ENCODE data around the gene FAM174A. TPM values are rescaled to one million over a fixed set of nuclear protein-coding genes. Genes with fewer than 3 reads are reported as not detected.

FAM174A gene
- total and polyA plus RNA-seq, 2 of the 4 experiments (the other 2 are of a cell fraction): 2.7 to 10.3 TPM

DNA sequence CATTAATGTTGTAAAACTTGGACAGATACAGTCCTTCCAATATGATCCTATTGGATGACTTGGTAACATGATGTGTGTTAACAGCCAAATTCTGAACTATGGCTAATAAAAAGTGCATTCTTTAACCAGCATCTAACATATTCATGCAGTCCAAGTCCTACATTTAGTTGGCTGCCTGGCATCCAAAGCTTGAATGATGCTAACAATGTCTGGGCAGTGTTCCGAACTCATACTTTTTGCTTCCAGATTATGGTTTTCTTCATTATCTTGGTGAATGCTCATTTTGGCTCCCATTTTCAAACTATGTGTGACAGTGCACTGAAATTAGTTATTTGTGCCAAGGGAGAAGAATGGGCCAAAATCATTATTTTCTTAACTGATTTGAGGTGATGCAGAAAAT is 2.8 kb downstream of the FAM174A start:
- no peak overlapping the region for H3K23ac ChIP-seq (ENCODE audit: low read depth, low read length)
- ChIA-PET POLR2A (ENCODE audit: unreplicated experiment) (no interaction called here), CTCF (interaction anchor here (0.5 kb wide), 1 partner anchor 491 kb away, joined by 3 read pairs; no protein-coding TSS in a partner anchor)
- no peaks in the 10 kb centered on the region for H3K9me3 ChIP-seq (ENCODE audit: control insufficient read depth, insufficient read depth, low read length)
- no peak overlapping the region for H3K9ac ChIP-seq (ENCODE audit: low read depth, low read length)
- intact Hi-C loops (cut with micrococcal nuclease): no loop called here
- no peak overlapping the region for H2BK15ac ChIP-seq (ENCODE audit: low read depth, low read length)
- no peak overlapping the region for H2BK20ac ChIP-seq (ENCODE audit: low read depth, low read length)
- peaks cover 12 to 18% of the 10 kb centered on the region in 2 experiments for H3K79me1 ChIP-seq (ENCODE audit: low read depth in 1 of 2, low read length in 2 of 2)
- DNase-seq (no peak), ATAC-seq (ENCODE audit: low read depth) (no peak)
- H4K20me1 ChIP-seq (ENCODE audit: insufficient read depth, low read length): no peaks in the 10 kb centered on the region; the same call in 1 of the 2 replicates
- H3K4me2 ChIP-seq (ENCODE audit: low read depth, low read length): no peak overlapping the region
- dilution Hi-C loops (cut with HindIII; ENCODE audit: low sequenced_read_pairs, unreplicated experiment): no loop called here
- H4K91ac ChIP-seq (ENCODE audit: insufficient read depth, low read depth, low read length): no peak overlapping the region
- no peak overlapping the region for H3K56ac ChIP-seq (ENCODE audit: extremely low read depth, insufficient read depth, low read length)
- H3K18ac ChIP-seq (ENCODE audit: low read depth, low read length): no peak overlapping the region
- in situ Hi-C loops (cut with MboI; ENCODE audit: low sequenced_read_pairs): no loop called here
- TF ChIP-seq POLR2A (IDR thresholded peaks at IDR 0.05; ENCODE audit: low read depth, low read length): no peak
- TF ChIP-seq CHD1 (IDR thresholded peaks at IDR 0.05; ENCODE audit: low read depth, low read length): no peak
- TF ChIP-seq CEBPB (IDR thresholded peaks at IDR 0.05; ENCODE audit: low read depth, low read length): no peak
- no peak for TF ChIP-seq BHLHE40 (IDR thresholded peaks at IDR 0.05; ENCODE audit: low read depth, low read length)
- TF ChIP-seq, protein P1, sequence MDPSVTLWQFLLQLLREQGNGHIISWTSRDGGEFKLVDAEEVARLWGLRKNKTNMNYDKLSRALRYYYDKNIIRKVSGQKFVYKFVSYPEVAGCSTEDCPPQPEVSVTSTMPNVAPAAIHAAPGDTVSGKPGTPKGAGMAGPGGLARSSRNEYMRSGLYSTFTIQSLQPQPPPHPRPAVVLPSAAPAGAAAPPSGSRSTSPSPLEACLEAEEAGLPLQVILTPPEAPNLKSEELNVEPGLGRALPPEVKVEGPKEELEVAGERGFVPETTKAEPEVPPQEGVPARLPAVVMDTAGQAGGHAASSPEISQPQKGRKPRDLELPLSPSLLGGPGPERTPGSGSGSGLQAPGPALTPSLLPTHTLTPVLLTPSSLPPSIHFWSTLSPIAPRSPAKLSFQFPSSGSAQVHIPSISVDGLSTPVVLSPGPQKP (IDR thresholded peaks at IDR 0.05; ENCODE audit: borderline replicate concordance, low read depth, low read length): no peak
- TF ChIP-seq RAD21 (IDR thresholded peaks at IDR 0.05; ENCODE audit: low read length): no peak
- TF ChIP-seq RFX5 (IDR thresholded peaks at IDR 0.05; ENCODE audit: low read depth, low read length): no peak
- TF ChIP-seq MAZ (IDR thresholded peaks at IDR 0.05; ENCODE audit: borderline replicate concordance, low read depth, low read length): no peak
- no peak for TF ChIP-seq MAFK (IDR thresholded peaks at IDR 0.05; ENCODE audit: low read depth, low read length)
- TF ChIP-seq, protein P2, sequence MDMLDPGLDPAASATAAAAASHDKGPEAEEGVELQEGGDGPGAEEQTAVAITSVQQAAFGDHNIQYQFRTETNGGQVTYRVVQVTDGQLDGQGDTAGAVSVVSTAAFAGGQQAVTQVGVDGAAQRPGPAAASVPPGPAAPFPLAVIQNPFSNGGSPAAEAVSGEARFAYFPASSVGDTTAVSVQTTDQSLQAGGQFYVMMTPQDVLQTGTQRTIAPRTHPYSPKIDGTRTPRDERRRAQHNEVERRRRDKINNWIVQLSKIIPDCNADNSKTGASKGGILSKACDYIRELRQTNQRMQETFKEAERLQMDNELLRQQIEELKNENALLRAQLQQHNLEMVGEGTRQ (IDR thresholded peaks at IDR 0.05; ENCODE audit: low read depth, low read length): no peak
- H3K14ac ChIP-seq (replicated peaks; ENCODE audit: low read depth, low read length): no peak overlapping the region
- H3K4me3 ChIP-seq (ENCODE audit: insufficient read depth, low read depth, low read length): no peak overlapping the region
- H4K8ac ChIP-seq (ENCODE audit: low read depth in 2 of 2, low read length in 2 of 2): no peak overlapping the region
- H4K5ac ChIP-seq (ENCODE audit: low read depth, low read length): no peak overlapping the region
- H2BK120ac ChIP-seq (ENCODE audit: low read depth, low read length): no peak overlapping the region
- H3K4ac ChIP-seq (ENCODE audit: low read depth, low read length): no peak overlapping the region
- BruUV-seq (replicated peaks): no TSS peak
- WGBS, 2 experiments (ENCODE audit: extremely low coverage in 2 of 2, insufficient read length in 1 of 2): no CpG with 5 or more reads among the region's 1 CpG
- H3K9me1 ChIP-seq (ENCODE audit: insufficient read depth, low read length): no peaks in the 10 kb centered on the region
- H2AK5ac ChIP-seq (ENCODE audit: low read depth, low read length): no peak overlapping the region
- H3K27me3 ChIP-seq (ENCODE audit: control insufficient read depth, insufficient read depth, low read length): no peaks in the 10 kb centered on the region
- no peak overlapping the region for H2AFZ ChIP-seq (replicated peaks; ENCODE audit: low read length, poor library complexity)
- H3K27ac ChIP-seq (ENCODE audit: insufficient read depth, low read length): no peak overlapping the region
- no peak overlapping the region for H2AK9ac ChIP-seq (replicated peaks; ENCODE audit: low read depth, low read length, poor library complexity)
- no peaks in the 10 kb centered on the region for H3K36me3 ChIP-seq (ENCODE audit: control insufficient read depth, insufficient read depth, low read length)
- H2BK5ac ChIP-seq (ENCODE audit: low read depth, low read length, poor library complexity, severe bottlenecking): no peak overlapping the region
- no peaks in the 10 kb centered on the region for H3K4me1 ChIP-seq (ENCODE audit: control insufficient read depth, insufficient read depth, low read length)
